GM19438 (cell line): Measurements from ENCODE around the gene MEIKIN.

Experiments used
- ATAC-seq: cut with Tn5 transposase; IDR thresholded peaks from one replicate; pipeline ENCODE4 v1.9.1; 2021; ENCODE audit warnings: low read depth; ENCODE audit not compliant: unreplicated experiment

MEIKIN gene

DNA sequence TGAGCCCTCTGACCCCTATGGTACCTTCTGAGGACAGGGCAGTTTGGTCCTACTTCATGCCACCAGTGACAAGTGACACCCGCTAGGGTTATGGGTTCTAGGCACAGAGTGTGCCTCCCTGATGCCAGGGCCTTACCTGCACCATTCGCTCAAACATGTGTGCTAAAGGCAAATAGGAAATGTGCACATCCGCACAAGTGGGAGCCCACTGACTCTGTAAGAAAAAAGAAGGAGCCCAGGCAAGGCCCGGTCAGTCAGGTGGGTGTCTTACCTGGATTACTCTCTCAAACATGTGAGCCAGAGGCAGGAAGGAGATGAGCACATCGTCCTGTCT lies 29.1 kb upstream of the MEIKIN start:
- ATAC-seq = no peak

DNA sequence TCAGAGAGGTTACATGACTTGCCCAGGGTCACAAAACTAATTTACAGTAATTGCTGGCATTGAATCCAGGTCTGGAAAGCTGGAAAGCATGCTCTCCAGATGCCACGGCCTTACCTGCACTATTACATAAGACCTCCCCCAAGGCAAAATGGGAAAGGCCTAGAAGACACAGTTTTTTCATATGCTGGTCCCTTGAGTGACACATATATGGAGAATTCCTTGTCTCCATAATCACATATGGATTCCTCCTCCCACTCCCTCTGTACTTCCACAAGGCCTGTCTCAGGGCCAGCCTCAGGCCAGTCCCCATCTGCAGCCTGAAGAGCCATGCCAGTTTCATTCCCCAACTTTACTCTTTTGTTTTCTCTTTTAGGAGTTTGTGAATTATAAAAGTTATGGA lies 28.6 kb upstream of the MEIKIN start:
- no peak for ATAC-seq

DNA sequence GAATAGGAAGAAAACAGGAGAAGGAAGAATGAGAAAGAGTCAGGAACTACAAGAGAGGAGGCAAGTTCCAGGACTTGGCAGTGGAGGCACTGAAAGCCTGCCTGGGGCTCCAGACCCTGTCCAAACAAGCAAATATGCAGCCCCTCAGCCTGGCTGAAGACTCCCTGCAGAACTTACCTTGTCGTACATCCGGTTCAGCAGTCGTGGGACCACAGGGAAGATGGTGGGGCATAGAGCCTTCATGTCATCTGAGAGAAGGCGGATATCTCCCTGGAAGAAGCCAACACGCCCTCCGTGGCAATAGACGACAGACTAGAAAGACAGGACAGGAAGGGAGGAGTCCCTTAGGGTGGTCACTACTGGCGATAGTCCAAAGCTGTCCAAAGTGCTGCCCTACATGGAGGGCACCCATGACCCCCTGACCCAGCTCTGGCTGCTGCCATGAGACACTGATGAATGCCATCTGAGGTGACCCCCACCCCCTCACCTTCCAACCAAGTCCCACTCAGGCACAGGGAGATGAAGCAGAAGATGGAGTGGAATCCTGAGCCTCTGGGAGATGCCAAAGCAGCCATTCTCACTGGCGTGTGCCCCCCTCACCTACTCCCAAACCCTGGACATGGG lies 27.7 kb upstream of the MEIKIN start:
- ATAC-seq = no peak

DNA sequence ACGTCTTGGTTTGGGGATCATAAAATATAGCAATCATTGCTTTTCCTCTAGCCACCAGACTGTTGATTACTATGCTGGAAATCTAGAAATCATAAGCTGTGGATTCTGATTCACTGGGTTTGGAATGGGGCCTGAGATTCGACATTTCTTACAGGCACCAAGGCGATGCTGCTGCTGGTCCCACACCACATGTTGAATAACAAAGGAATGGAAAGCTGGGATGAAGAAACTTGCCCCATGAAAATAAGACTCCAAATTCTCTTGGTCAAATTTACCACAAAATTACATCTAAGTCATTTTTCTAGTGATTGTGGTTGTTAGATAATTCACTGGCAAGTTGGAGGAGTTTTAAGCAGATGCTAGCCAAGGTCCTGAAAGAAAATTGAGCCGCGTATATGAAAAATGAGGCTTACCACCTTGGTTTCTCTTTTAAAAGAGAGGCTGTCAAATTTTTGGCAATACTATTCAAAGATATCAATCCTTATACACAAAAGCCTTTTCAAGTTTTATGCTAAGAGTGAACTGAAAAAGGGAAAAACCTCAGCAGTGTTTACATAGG lies 23.0 kb upstream of the MEIKIN start:
- no peak for ATAC-seq

DNA sequence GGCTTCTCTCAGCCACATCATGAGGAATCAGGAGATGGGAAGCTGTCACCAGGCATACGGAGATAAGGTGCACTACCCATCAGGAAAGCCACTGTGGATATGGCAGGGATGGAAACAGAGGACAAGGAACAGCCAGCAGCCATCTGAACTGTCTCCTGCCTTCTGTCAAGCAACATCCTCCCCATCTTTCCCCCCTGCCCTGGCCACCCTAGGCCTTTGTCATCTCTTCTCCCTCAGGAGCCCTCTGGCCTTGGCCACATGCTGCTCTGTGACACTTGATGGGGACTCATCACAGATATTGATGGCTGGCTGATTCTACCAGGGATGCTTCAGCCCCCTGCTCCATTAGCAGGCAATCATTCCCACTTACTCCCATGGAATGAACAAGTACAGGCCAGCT lies 21.1 kb upstream of the MEIKIN start:
- ATAC-seq = no peak

DNA sequence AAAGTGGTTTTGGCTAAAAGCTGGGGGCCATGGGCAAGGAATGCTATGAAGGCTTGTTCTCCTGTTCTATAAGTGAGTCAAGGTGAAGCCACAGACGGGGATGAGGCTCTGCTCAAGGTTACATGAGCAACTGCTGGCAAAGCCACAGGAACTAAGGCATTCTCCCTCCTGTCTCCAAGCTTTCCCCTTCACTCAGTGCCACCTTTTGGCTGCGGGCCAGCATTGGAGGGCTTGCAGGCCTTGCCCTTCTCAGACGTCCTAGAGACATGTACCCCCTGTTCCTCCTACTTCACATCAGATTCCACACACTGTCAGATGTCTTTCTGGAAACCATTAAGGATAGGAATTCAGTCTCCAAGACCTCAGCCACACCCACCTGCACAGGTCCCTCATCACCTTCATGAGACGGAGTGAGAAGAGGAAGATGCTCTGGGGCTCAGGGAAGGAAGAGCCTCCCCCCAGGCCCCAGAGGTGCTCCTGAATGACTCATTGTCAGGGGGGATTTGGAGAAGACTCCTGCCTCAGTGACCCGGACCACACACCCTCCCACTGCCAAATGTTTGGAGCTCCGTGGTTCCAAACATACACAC lies 20.5 kb upstream of the MEIKIN start:
- no peak for ATAC-seq

DNA sequence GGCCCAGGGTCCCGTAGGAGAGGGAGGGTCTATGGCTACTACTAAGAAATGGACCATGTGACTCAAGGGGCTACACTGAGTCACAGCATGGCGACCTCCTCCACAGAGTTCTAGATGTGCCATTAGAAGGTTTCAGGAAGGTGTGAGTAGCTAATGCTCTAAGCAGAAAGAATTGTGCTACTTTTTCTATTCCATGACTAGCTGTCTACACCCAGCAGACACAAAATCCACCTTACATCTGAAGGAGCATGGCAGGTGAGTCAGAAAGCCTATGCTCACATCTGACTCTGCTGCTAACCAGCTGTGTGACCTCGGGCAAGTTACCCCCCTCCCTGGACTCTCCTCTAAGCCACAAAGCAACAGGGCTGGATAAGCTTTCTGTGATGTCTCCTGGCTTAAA lies 14.4 kb upstream of the MEIKIN start:
- no peak for ATAC-seq

DNA sequence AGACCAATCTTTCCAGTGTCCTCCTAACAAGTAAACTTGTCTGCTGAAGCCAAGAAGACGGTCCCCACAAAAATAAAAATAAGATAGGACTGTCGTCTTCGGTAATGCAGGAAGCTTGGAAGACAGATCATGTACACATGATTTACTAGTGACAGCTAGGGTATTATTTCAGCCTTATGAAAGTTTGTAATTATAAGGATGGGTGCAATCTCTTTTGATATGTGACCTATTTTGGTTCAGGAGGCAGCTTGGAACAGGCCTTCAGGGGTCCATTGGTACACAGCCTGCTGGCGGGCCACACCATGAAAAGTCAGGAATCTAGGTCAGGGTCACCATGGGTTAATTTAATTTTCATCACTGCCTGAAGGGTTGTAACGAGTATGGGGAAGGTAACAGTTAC lies 13.7 kb upstream of the MEIKIN start:
- ATAC-seq = no peak

DNA sequence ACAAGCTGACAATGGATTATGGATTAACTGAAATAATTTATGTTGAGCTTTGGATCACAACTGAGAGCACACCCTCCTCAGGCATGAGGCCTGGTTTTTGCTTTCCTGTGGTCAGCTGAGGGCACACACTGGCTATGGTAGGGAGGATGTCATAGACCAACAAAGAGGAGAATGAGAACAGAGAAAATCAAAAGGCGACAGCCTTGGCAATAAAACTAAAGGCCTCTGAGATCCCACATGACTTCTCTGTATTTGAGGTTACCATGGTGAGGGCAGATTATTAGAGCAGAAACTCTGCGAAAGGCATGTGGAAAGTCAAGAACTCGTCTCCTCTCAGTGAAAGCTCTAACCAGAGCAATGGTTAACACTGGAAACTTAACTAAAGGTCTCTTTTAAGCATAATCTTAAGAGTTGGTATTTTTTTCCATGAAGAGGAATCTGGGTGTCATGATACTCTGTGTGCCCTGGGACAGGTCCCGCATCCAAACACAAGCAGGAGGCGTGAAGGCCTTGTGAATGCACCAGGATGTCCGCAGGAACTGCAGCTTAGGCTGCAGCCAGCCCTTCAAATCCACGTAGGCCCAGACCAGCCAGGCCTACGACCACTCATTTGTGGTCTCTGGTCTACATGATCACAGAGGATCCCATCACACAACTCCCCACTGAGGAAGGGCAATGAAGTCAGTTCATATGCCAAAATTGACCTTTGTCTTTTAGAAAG lies 12.4 kb upstream of the MEIKIN start:
- ATAC-seq = no peak

DNA sequence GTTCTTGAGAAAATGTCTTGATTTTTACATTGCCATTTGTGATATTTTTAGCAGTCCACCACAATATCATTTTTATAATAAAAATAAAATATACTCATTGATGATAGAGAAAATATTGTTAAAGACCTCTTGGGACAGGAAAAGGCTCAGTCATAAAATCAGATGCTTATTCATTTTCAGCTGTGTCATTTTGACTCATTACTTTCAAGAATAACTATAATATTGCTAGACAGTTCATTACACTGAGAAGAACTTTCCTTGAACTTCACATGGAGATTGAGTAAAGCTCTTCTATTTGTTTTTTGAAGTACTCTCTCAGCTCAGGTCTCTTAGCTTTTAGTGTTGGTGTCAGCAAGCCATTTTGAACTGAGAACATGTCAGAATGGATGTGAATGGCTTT lies 8.5 kb upstream of the MEIKIN start:
- ATAC-seq = no peak

DNA sequence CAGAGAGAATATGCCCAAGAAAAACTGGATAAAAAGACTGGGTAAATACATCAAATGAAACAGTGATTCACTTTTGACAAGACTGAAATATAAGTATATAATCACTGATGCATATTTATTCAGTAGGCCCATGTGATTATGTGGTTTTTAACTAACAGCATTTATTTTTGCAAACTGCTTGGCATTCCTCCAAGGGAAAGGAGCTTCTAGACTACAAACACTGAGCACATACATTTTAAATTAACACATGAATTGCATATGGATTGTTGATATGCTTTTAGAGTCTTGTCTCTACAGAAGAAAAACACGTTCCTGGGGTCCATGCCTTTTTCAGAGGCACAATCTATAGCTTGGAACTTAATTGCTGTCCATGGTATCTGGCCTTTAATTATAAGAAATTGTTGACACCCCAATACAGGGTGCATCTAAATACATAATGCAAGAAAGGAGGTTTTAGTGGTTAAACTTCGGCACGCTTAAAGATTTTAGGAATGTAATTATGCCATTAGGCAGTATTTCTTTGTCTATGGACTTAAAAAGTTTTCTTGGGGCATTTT lies 6.9 kb upstream of the MEIKIN start:
- no peak for ATAC-seq

DNA sequence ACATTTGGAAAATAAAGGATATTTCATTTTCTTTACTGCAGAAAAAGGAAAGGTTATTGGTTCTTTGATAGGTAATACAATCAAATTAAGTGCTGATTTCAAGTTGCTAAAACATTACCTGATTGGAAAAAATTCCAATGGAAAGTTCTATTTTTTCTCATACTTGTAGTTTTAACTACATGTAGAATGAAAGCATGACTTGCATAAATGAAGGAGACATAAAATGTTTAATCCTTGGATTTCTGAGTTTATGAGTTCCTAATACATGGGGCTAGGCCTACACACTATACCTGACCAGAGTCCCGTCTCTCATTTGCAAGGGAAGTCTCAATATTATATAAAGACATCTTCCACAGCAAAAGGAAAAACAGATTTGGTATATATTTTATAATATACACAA lies 5.2 kb upstream of the MEIKIN start:
- no peak for ATAC-seq

DNA sequence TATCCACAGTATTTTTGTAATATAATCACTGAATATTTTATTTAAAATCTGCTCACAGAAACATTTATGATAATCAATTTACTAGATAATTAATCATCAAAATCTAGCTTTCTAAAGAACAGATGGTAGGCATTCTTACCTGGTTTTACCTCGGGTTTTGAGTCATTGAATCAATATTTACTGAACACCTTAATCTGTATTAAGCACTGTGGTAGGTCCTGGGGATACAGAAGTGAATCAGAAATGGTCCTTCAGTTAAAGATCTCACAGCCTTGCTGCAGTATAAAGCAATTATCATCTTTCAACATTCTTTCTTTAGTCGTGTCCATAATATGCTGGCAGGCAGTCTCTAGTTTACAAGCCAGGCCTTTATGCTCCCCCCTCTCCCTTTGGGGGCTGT lies 2.0 kb upstream of the MEIKIN start:
- ATAC-seq = no peak

DNA sequence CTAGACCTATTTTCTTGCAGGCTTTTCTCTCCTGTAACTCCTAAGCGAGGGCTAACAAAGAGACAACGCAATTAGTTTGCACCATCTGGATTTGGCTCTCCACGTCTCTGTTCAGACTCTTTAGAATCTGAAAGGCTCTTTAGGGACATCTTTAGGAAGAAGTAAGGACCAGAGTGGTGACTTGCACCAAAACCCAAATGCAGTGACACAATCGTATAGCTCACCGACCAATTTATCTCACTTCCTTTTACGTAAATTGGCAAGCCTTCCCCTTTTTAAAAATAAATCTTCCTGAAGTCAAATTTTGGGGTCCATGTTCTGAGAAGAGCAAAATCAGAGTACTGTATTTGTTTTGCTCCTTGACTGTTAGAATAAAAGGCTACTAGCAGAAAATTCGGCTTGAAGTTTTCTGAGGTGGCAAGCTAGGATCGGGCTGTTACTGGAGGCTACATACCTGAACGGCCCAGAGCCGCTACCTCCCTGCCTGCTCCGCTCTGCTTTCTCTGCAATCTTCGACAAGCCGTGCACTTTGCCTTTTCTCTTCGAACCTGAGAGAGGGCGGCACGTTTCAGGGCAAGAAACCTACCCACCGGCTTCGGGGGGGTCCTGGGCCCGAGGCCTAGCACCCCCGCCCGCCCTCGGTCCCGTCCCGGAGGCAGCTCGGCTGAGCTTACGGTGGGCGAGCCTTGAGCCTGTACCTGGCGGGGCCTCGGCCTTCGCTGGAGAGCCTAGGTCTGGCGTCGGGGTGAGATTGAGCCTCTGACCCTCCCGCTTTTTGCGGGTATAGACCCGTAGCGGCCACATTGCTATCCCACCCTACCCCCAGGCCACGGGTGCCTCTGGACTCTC lies 537 bp downstream of the MEIKIN start:
- ATAC-seq = no peak

DNA sequence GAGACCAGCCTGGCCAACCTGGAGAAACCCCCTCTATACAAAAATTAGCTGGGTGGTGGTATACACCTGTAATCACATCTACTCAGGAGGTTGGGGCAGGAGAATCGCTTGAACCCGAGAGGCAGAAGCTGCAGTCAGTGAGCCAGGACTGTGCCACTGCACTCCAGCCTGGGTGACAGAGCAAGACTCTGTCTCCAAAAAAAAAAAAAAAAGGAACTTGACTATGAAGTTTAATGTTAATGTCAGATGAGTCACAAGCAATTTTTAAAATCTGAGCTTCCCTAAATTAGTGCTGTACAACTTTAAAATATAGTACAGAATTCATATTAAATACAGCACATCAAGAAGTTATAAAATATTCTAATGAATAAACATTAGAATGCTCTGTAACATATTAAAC lies 1.5 kb downstream of the MEIKIN start:
- ATAC-seq = no peak

DNA sequence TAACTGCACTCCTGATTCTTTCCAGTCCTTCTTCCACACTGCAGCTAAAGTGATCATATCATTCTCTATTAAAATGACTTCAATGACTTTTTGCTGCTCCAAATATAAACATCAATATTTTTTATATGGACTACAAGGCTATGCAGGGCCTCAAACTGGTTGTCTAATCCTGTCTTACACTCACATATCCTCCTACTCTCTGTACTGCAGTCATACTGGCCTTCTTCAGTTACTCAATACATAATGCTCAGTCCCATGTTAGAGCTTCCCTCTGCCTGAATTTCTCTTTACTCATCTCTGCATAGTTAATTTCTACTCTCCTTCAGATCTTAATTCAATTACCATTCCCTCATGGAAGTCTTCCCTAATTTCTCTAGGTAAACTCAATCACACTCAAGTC lies 3.4 kb downstream of the MEIKIN start:
- no peak for ATAC-seq

DNA sequence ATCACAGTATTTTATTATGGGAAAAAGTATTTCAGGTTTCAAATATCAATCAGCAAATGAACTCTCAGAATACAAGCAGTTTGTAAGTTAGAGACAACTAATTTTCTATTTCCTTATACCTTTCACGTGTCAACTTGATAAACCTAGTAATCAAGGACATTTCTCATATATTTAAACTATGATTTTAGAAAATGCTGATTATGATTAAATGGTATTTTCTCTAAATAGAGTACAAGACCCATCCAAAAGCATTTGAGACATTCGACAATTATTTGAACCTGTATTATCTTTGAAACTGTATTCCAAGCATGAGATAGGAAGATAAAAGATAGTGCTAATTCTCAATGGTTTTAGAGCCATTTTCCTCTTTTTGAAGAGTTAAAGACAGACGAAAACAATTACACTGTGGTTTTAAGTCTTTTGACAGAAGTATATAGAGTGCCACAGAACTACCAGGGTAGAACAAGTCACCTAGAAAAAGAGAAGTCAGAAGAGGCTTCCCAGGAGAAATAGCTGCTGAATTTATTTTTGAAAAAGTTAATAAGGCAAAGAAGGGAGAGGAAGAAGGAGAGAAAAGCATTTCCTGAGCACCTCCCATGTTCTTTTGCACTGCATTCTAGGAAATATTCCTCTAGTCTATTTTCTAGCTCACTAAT lies 5.6 kb downstream of the MEIKIN start:
- no peak for ATAC-seq

DNA sequence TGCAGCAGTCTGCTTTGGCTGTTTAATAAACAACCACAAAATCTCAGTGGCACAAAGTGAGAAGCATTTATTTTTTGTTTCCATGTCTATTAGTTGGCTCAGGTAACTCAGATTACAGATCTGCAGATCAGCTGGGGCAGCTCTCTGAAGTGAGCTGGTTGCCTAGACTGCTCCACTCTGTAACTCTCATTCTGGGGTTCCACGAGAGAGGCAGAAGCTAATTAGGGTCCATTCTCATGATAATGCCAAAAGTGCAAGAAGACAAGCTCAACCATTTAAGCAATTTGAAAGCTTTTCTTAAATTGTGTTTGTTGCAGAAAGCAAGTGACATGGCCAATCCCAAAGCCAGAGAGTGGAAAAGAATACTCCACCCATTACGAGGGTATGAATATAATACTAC lies 13.2 kb downstream of the MEIKIN start:
- ATAC-seq = no peak

DNA sequence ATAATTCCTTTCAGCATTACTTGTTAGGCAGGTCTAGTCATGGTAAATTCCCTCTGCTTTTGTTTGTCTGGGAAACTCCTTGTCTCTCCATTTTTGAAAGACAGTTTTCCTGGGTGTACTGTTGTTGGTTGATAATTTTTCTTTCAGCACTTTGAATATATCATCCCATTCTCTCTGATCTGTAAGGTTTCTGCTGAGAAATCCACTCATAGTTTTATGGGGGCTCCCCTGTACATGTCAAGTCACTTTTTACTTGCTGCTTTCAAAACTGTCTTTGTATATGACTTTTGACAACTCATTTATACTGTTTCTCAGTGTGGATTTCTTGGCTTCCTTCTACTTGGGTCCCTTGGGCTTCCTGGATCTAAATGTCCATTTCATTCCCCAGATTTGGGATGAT lies 16.5 kb downstream of the MEIKIN start:
- ATAC-seq = no peak

DNA sequence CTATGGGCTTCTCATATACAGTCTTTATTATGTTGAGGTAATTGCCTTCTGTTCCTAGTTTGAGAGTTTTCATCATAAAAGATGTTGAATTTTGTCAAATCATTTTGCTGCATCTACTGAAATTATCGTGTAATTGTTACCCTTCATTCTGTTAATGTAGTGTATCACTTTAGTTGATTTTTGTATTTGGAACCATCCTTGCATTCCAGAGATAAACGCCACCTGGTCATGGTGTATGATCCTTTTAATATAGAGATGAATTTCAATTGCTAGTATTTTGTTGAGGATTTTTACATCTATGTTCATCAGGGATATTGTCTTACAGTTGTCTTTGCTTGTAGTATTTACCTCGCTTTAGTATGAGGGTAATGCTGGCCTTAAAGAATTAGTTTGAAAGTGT lies 19.3 kb downstream of the MEIKIN start:
- ATAC-seq = no peak
